Endometrial microvascular endothelial cells (primary cell): ENCODE data around the gene MAP2K1. TPM values are rescaled to one million over a fixed set of nuclear protein-coding genes. Genes with fewer than 3 reads are reported as not detected.
"Not testable (repeated sequence)": the region's sequence is repeated elsewhere in the genome, so short reads cannot be mapped to it uniquely, and the experiment has no call there.

Experiments
- in situ Hi-C: cut with HindIII; loops from 2 replicates; pipeline ENCODE4 v1.10.0; 2017; ENCODE audit warnings: low sequenced_read_pairs, low pct_unique_long_range_greater_than_20kb; ENCODE audit errors: inconsistent ontology term
- total RNA-seq: library from RNA; depleted of rRNA; stranded (reverse); fragments of >200 nt; gene quantifications from one replicate; pipeline ENCODE4 v1.2.3, GENCODE V29; 2015; ENCODE audit errors: inconsistent ontology term

The MAP2K1 gene
- total RNA-seq, 1 donor from 2014 or later = 51.8 TPM

- in situ Hi-C loops = loop anchor here (25.0 kb wide), 1 partner anchor 101 kb away; no protein-coding TSS in a partner anchor
Observed at GRCh38 chr15:66413579-66413978, 26.9 kb downstream of the MAP2K1 start.

DNA sequence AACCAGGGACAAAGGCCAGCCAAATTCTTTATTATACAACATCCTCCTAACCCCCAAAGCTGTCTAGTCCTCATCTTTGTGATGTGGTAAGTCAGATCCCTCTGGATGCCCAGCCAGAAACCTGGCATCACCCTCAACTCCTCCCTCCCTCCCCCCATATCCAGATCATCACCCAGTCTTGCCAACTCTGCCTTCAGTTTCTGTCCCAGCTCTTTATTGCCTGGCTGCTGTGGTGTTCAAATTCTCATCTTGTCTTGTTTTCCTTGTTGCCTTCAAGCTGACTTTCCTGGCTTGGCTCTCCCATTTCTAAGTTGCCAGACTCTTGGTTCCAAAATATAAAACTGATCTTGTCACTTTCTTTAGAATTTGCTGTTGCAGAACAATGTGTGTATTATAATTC is 28.6 kb downstream of the MAP2K1 start:
- in situ Hi-C loops = loop anchor here (25.0 kb wide), 1 partner anchor 103 kb away; no protein-coding TSS in a partner anchor

- in situ Hi-C loops = loop anchor here (25.0 kb wide), 1 partner anchor 105 kb away; no protein-coding TSS in a partner anchor
Observed at GRCh38 chr15:66417736-66418135, 31.0 kb downstream of the MAP2K1 start.

DNA sequence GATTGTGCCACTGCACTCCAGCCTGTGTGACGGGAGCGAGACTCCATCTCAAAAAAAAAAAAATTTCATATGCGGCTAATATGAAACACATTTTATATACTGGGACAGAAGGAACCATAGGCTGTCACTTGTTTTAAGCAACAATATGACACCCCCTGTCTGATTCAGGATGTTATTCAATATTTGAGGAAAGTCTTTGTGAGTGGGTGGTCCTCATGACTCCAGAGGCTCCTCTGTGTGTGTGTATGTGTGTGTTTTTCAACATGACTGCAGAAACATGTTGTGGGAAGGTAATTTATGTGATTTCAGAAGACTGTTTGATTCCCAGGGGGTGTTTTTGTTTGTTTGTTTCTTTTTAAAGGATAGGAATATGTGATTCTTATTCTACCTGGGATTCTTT is 32.8 kb downstream of the MAP2K1 start:
- in situ Hi-C loops = loop anchor here (25.0 kb wide), 1 partner anchor 107 kb away; no protein-coding TSS in a partner anchor

DNA sequence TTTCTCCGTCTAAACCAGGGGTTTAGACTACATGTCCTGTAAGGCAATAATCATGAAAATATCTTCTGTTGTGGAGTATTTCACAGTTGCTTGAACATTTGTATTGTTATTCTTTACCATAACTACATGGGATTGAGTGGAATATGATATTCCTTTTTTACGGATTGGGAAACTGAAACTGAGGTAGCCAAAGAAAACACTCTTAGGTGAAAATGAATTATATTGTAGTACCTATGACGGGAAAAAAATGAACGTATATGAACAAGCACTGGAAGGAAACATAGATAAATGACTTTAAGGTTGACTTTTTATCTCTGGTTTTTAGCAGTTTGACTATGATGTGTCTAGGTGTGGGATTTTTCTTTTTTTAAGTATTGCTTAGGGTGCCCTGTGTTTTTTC is 35.6 kb downstream of the MAP2K1 start:
- in situ Hi-C loops = loop anchor here (25.0 kb wide), 1 partner anchor 110 kb away; no protein-coding TSS in a partner anchor

DNA sequence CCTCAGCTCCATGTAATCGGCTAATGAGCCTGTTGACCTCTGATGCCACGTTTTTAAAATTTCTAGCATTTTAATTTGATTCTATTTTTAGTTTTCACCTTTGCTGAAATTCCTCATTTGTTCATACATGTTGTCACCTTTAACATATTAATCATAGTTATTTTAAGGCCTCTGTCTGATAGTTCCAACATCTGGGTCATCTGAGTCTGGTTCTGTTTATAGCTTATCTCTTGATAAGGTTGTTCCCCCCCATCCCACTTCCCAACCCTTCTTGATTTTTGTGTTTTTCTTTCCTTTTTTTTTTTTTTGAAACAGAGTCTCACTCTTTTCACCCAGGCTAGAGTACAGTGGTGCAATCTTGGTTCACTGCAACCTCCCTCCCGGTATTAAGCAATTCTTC is 36.4 kb downstream of the MAP2K1 start:
- in situ Hi-C loops = loop anchor here (25.0 kb wide), 1 partner anchor 111 kb away; no protein-coding TSS in a partner anchor

DNA sequence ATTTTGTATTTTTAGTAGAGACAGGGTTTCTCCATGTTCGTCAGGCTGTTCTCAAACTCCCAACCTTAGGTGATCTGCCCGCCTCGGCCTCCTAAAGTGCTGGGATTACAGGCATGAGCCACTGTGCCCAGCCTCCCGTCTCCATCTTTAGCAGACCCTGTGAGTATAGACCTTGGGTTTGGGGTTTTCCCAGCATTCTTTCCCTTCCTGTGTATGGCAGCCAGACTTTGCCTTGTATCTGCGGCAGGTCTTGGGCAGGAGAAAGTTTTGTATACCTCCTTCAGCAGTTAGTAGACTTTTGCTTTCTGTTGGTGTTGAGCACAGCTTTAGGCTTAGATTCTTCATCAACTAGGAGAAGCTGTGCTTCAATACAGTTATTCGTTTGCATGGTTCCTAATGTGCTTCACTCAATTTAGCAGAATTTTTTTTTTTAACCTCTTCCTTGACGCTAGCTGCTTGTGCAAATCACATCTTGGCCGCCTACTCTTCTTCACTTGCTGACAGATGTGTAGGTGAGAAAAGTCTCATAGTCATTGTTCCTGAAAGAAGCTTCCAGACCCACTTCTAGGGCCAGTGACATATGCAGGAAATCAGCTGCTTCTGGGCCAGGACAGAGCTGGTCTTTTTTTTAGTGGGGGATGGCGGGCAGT is 38.4 kb downstream of the MAP2K1 start:
- in situ Hi-C loops = loop anchor here (25.0 kb wide), 1 partner anchor 113 kb away; no protein-coding TSS in a partner anchor

DNA sequence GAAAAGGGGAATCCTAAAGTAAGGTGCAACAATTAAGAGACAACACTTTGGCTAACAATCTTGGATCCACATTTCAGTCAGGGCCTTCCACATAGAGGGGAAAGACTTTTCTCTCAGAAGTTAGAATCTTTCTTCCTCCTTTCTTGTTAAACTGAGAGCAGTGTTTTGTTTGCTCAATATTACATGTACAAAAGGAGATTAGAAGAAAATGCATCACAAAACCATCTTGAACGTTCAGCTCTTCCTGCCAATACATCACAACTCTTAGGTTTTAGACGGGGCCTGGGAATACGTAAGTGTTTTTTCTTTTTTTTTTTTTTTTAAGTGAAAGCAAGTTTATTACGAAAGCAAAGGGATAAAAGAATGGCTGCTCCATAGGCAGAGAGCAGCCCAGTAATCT is 39.1 kb downstream of the MAP2K1 start:
- in situ Hi-C loops = no loop called here

- in situ Hi-C loops = no loop called here
Observed at GRCh38 chr15:66429117-66429516, 42.4 kb downstream of the MAP2K1 start.

DNA sequence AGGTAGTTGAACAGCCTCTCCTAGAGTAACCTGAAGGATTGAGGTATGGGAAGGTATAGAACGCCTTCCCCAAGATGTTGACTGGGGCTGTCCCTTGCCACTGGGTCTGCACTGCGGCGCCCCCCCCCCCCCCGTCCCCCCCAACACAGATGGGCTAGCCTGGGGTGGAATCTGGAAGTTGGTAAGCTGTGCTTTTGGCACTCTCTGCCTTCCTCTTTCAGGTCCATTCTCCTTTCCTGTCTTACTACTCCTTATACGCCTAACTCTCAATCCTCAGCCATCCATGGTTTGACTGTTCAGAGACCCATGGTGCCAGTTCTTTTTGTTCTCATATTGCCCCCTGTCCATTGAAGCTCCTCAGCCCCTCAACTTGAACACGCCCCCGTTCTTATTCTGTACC is 42.8 kb downstream of the MAP2K1 start:
- in situ Hi-C loops = no loop called here

DNA sequence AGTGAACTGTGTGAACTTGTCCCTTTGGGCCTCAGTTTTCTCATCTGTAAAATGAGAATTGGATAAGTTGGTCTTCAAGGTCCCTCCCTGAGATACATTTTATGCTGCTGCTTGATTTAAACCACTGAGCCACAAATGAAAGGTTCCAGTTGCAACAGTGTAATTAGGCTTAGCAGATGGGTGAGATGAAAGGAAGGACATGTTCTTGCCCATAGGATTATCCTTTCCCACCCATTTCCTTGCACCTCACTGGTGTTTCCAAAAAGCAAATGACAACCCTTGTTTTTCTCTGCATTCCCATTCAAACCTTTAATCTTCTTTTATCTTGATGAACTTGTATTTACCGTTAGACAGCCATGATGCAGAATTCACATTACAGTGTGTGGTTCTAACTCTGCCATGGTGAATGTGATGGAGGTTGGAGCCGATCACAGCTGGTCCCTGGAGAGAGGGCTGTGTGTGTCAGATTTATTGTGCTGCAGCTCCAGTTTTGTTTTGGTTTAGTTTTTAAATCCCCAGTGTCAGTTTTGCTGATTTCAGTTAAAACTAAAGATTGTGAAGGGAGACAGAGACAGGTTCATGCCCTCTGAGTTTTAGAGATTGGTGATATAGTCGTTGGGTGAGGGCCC is 44.0 kb downstream of the MAP2K1 start:
- in situ Hi-C loops = no loop called here

- in situ Hi-C loops = no loop called here
Observed at GRCh38 chr15:66433726-66434125, 47.0 kb downstream of the MAP2K1 start.

DNA sequence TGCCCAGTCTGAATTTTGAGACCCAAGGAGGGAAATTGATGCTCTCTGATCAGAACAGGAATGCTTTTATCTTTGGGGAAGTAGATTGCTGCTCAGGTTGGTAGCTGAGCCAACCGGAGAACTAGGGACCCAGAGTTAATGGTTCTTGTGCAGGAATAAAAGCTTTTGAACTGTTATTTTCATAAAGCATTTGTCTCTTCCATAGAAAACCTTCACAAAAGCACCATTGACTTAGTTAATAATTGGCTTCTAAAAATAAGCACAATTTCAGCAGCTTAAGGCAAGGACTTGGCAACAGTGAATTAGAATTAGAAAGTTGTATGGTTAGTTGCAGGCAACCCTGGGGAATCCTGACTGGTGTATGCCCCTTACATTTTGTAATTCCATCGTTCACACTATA is 53.8 kb downstream of the MAP2K1 start:
- in situ Hi-C loops = no loop called here

DNA sequence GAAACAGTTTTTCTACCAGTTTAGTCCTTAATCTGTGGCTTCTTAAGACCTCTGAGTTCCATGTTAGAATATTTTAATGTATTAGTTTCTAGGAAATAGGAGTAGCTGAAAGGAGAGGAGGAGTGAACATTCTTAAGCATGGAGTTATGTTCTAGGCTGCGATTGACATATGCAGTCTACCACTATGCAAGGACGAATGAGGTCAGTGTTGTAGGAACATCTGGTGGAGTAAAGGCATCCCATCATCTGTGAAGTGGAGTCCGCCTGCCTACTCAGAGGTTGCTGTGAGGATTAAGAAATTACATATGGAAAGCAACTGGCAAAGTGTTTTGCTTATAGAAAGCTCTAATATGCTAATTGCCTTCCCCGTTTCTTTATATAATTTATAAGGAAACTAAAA is 65.7 kb downstream of the MAP2K1 start:
- in situ Hi-C loops = no loop called here

DNA sequence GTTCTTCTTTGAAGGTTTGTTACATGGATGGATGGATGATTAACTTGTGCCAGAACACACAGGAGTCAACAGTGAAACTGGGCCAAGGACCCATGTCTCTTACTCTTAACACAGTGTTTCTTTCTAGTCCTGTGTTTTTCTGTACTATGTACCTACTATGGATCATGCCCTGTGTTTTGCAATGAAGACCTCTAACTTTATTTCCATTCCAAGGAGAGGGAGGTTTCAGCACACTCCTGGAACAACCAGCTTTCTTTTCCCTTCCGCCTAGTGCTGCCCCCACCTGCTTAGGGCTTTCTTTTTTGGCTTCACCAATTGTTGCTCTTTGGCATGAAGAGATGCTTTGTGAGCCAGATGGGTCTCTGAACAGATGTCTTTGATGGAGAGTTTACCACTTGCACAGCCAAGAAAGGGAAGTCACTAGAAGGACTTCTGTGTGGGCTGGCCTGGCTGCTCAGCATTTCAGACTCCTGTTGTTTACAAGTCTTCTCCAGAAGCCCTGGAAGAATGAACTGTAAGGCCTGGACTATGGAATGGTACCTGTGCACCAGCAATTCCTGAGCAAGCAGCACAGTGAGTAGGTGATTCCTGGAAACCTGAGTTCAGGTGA is 66.4 kb downstream of the MAP2K1 start:
- in situ Hi-C loops = no loop called here

GRCh38 chr15:66454143-66454542 is 67.4 kb downstream of the MAP2K1 start:
- in situ Hi-C loops = no loop called here

DNA sequence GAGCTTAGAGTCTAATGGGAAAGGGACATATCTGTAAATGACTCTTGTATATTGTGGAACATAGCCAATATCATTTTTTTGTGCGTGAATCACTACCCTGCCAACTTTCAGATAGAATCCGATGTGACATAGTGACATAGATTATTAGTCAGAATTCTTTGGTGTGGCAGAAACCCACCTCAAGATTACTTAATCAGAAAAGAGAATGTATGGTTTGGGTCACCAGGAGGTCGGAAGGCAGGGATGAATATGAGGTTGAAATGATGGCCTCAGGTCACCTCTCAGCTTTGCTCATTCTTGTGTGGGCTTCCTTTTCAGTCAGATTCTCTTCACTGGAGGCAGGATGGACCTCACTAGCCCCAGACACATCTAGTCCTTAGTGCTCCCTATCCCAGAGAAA is 69.5 kb downstream of the MAP2K1 start:
- in situ Hi-C loops = no loop called here

- in situ Hi-C loops = no loop called here
Observed at GRCh38 chr15:66459818-66460615, 73.3 kb downstream of the MAP2K1 start.

DNA sequence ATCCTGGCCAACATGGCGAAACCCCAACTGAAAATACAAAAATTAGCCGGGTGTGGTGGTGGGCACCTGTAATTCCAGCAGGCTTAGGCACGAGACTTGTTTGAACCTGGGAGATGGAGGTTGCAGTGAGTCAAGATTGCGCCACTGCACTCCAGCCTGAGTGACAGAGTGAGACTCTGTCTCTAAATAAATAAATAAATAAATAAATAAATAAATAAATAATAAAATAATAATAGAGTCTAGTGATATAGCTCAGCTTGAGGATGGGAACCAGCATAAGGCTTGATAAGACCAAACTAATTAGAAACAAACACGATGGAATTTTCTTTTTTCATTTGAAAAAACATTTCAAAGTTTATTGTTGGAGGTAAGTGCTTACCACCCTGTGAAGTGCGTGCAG is 74.6 kb downstream of the MAP2K1 start:
- in situ Hi-C loops = not testable (repeated sequence)
